Vagina (tissue), 2 donors: Measurements from ENCODE around the gene DBX1.

Experiments used
- CTCF ChIP-seq, 3 experiments: fragments of 450-650 bp in 2 of 3; fragments of 200-600 bp in 1 of 3; sonication (generic) in 1 of 3; IDR thresholded peaks; one replicate each; pipeline ENCODE4 v1.5.1; 2017 to 2019; ENCODE audit warnings: antibody characterized with exemption in 3 of 3, mild to moderate bottlenecking in 2 of 3, moderate library complexity in 2 of 3
- POLR2A ChIP-seq, 2 donors: fragments of 450-650 bp; IDR thresholded peaks; one replicate each; pipeline ENCODE4 v1.6.1; 2017; ENCODE audit warnings: antibody characterized with exemption in 2 of 2, mild to moderate bottlenecking in 2 of 2, moderate library complexity in 2 of 2
- POLR2AphosphoS5 ChIP-seq, 2 donors: sonication (generic); formaldehyde crosslinking; IDR thresholded peaks; one replicate each; pipeline ENCODE4 v1.9.0; 2017; ENCODE audit warnings: antibody characterized with exemption in 2 of 2, mild to moderate bottlenecking in 2 of 2, low read depth in 1 of 2; ENCODE audit not compliant: insufficient read depth in 1 of 2

GRCh38 chr11:20132667-20133039, 27.6 kb downstream of the DBX1 start:
- TF ChIP-seq CTCF (IDR thresholded peaks at IDR 0.05) (peak in 1 of 3 experiments; percentile 11), POLR2AphosphoS5 (IDR thresholded peaks at IDR 0.05; ENCODE audit: insufficient read depth in 1 of 2, low read depth in 1 of 2) (no peak), POLR2A (IDR thresholded peaks at IDR 0.05) (no peak)
